HEK293 (cell line): Measurements from ENCODE around the gene CLN6.

Experiments
- CTCF ChIA-PET: fragments of 350-600 bp; formaldehyde crosslinking; extraction: SDS; loops from one replicate; lab custom pipeline; 2021; ENCODE audit warnings: antibody characterized with exemption; lab: Yijun Ruan, JAX
- POLR2A ChIA-PET: fragments of 300-600 bp; formaldehyde crosslinking; extraction: SDS; loops from one replicate; lab custom pipeline; 2020; ENCODE audit warnings: antibody characterized with exemption, inconsistent platforms; lab: Yijun Ruan, JAX
- H3K27ac ChIP-seq: fragments of 200-500 bp; sonication (Bioruptor generic); 2 replicates; pipeline ENCODE4 v1.5.1; 2014; ENCODE audit warnings: low read depth, low read length, control low read depth, inconsistent platforms; ENCODE audit errors: extremely low read depth
- H3K36me3 ChIP-seq, 2 experiments: fragments of 200-500 bp in 1 of 2; sonication (Bioruptor generic) in 1 of 2; 1 replicate in 1 of 2; 2 replicates in 1 of 2; pipeline ENCODE4 v1.5.1; 2014 to 2017; ENCODE audit warnings: inconsistent platforms in 2 of 2, low read length in 2 of 2; ENCODE audit not compliant: control insufficient read depth in 2 of 2, insufficient read depth in 1 of 2
- H3K4me1 ChIP-seq: fragments of 200-500 bp; sonication (Bioruptor generic); 2 replicates; pipeline ENCODE4 v1.5.1; 2014; ENCODE audit warnings: mild to moderate bottlenecking, low read length, inconsistent platforms; ENCODE audit not compliant: control insufficient read depth, insufficient read depth
- H3K4me3 ChIP-seq: 2 replicates; pipeline ENCODE4 v1.5.1; 2011; ENCODE audit warnings: low read depth, mild to moderate bottlenecking, control low read depth, low read length, moderate library complexity
- H3K9me3 ChIP-seq: fragments of 200-500 bp; sonication (Bioruptor generic); 2 replicates; pipeline ENCODE4 v1.5.1; 2014; ENCODE audit warnings: low read depth, low read length, inconsistent platforms; ENCODE audit not compliant: control insufficient read depth, insufficient read depth
- FEZF1 ChIP-seq: fragments of 450-650 bp; formaldehyde crosslinking; IDR thresholded peaks from 2 replicates; pipeline ENCODE4 v1.5.1; 2016; ENCODE audit warnings: missing biosample characterization, missing genetic modification characterization
- HIC1 ChIP-seq: fragments of 450-650 bp; formaldehyde crosslinking; IDR thresholded peaks from 2 replicates; pipeline ENCODE4 v1.5.1; 2016; ENCODE audit warnings: missing biosample characterization, missing genetic modification characterization
- SP7 ChIP-seq: fragments of 450-650 bp; formaldehyde crosslinking; IDR thresholded peaks from 2 replicates; pipeline ENCODE4 v1.5.1; 2016; ENCODE audit warnings: missing biosample characterization, missing genetic modification characterization
- TCF7L2 ChIP-seq: IDR thresholded peaks from 2 replicates; pipeline ENCODE4 v1.6.1; 2011; ENCODE audit warnings: low read depth, mild to moderate bottlenecking, inconsistent platforms, low read length, moderate library complexity, borderline replicate concordance
- ZBTB20 ChIP-seq: fragments of 450-650 bp; formaldehyde crosslinking; IDR thresholded peaks from 2 replicates; pipeline ENCODE4 v1.5.1; 2016; ENCODE audit warnings: missing biosample characterization, missing genetic modification characterization
- ZBTB48 ChIP-seq: fragments of 450-650 bp; formaldehyde crosslinking; IDR thresholded peaks from 2 replicates; pipeline ENCODE4 v1.5.1; 2016; ENCODE audit warnings: missing biosample characterization, missing genetic modification characterization
- ZBTB8A ChIP-seq: fragments of 450-650 bp; formaldehyde crosslinking; IDR thresholded peaks from 2 replicates; pipeline ENCODE4 v1.5.1; 2016; ENCODE audit warnings: missing biosample characterization, missing genetic modification characterization
- ZNF155 ChIP-seq: fragments of 450-650 bp; formaldehyde crosslinking; IDR thresholded peaks from 2 replicates; pipeline ENCODE4 v1.5.1; 2016; ENCODE audit warnings: missing biosample characterization, missing genetic modification characterization
- ZNF157 ChIP-seq: fragments of 450-650 bp; formaldehyde crosslinking; IDR thresholded peaks from 2 replicates; pipeline ENCODE4 v1.5.1; 2016; ENCODE audit warnings: missing biosample characterization, missing genetic modification characterization
- ZNF175 ChIP-seq: fragments of 450-650 bp; formaldehyde crosslinking; IDR thresholded peaks from 2 replicates; pipeline ENCODE4 v1.5.1; 2016; ENCODE audit warnings: missing biosample characterization, missing genetic modification characterization
- ZNF354C ChIP-seq: fragments of 450-650 bp; formaldehyde crosslinking; IDR thresholded peaks from 2 replicates; pipeline ENCODE4 v1.5.1; 2016; ENCODE audit warnings: missing biosample characterization, missing genetic modification characterization, low read depth, borderline replicate concordance
- ZNF404 ChIP-seq: fragments of 450-650 bp; formaldehyde crosslinking; IDR thresholded peaks from 2 replicates; pipeline ENCODE4 v1.5.1; 2017; ENCODE audit warnings: missing biosample characterization, missing genetic modification characterization
- ZNF426 ChIP-seq: fragments of 450-650 bp; formaldehyde crosslinking; IDR thresholded peaks from 2 replicates; pipeline ENCODE4 v1.5.1; 2017; ENCODE audit warnings: missing biosample characterization, missing genetic modification characterization, mild to moderate bottlenecking, inconsistent platforms, moderate library complexity
- ZNF473 ChIP-seq: fragments of 450-650 bp; formaldehyde crosslinking; IDR thresholded peaks from 2 replicates; pipeline ENCODE4 v1.5.1; 2017; ENCODE audit warnings: missing biosample characterization, missing genetic modification characterization
- ZNF514 ChIP-seq: fragments of 450-650 bp; formaldehyde crosslinking; IDR thresholded peaks from 2 replicates; pipeline ENCODE4 v1.5.1; 2016; ENCODE audit warnings: missing biosample characterization, missing genetic modification characterization
- ZNF624 ChIP-seq: fragments of 450-650 bp; formaldehyde crosslinking; IDR thresholded peaks from 2 replicates; pipeline ENCODE4 v1.5.1; 2017; ENCODE audit warnings: missing biosample characterization, missing genetic modification characterization
- TF ChIP-seq, protein P1 (sequence below): sonication (generic); formaldehyde crosslinking; IDR thresholded peaks from 2 replicates; pipeline ENCODE4 v1.8.1; 2022; ENCODE audit warnings: mild to moderate bottlenecking, moderate library complexity, missing genetic modification reagents
- TF ChIP-seq, protein P2 (sequence below): fragments of 450-650 bp; formaldehyde crosslinking; conservative IDR thresholded peaks from 2 replicates; pipeline ENCODE4 v1.5.1; 2016; ENCODE audit warnings: low read depth, missing biosample characterization, missing genetic modification characterization
- TF ChIP-seq, protein P3 (sequence below): fragments of 450-650 bp; formaldehyde crosslinking; IDR thresholded peaks from 2 replicates; pipeline ENCODE4 v1.5.1; 2017; ENCODE audit warnings: missing biosample characterization, missing genetic modification characterization
- TF ChIP-seq, protein P4 (sequence below): fragments of 450-650 bp; formaldehyde crosslinking; IDR thresholded peaks from 2 replicates; pipeline ENCODE4 v1.5.1; 2016; ENCODE audit warnings: missing biosample characterization, missing genetic modification characterization, borderline replicate concordance
- TF ChIP-seq, protein P5 (sequence below): fragments of 450-650 bp; formaldehyde crosslinking; IDR thresholded peaks from 2 replicates; pipeline ENCODE4 v1.5.1; 2016; ENCODE audit warnings: missing biosample characterization, missing genetic modification characterization

CLN6 gene

GRCh38 chr15:68188647-68189046, 40.9 kb downstream of the CLN6 start (continued):
- TF ChIP-seq, protein P1, sequence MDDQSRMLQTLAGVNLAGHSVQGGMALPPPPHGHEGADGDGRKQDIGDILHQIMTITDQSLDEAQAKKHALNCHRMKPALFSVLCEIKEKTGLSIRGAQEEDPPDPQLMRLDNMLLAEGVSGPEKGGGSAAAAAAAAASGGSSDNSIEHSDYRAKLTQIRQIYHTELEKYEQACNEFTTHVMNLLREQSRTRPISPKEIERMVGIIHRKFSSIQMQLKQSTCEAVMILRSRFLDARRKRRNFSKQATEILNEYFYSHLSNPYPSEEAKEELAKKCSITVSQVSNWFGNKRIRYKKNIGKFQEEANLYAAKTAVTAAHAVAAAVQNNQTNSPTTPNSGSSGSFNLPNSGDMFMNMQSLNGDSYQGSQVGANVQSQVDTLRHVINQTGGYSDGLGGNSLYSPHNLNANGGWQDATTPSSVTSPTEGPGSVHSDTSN: no peak
- TF ChIP-seq, protein P2, sequence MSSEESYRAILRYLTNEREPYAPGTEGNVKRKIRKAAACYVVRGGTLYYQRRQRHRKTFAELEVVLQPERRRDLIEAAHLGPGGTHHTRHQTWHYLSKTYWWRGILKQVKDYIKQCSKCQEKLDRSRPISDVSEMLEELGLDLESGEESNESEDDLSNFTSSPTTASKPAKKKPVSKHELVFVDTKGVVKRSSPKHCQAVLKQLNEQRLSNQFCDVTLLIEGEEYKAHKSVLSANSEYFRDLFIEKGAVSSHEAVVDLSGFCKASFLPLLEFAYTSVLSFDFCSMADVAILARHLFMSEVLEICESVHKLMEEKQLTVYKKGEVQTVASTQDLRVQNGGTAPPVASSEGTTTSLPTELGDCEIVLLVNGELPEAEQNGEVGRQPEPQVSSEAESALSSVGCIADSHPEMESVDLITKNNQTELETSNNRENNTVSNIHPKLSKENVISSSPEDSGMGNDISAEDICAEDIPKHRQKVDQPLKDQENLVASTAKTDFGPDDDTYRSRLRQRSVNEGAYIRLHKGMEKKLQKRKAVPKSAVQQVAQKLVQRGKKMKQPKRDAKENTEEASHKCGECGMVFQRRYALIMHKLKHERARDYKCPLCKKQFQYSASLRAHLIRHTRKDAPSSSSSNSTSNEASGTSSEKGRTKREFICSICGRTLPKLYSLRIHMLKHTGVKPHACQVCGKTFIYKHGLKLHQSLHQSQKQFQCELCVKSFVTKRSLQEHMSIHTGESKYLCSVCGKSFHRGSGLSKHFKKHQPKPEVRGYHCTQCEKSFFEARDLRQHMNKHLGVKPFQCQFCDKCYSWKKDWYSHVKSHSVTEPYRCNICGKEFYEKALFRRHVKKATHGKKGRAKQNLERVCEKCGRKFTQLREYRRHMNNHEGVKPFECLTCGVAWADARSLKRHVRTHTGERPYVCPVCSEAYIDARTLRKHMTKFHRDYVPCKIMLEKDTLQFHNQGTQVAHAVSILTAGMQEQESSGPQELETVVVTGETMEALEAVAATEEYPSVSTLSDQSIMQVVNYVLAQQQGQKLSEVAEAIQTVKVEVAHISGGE (tag by site-specific recombination): no peak
- TF ChIP-seq ZNF514: no peak
- TF ChIP-seq ZBTB48 (tag by site-specific recombination): no peak
- TF ChIP-seq, protein P3, sequence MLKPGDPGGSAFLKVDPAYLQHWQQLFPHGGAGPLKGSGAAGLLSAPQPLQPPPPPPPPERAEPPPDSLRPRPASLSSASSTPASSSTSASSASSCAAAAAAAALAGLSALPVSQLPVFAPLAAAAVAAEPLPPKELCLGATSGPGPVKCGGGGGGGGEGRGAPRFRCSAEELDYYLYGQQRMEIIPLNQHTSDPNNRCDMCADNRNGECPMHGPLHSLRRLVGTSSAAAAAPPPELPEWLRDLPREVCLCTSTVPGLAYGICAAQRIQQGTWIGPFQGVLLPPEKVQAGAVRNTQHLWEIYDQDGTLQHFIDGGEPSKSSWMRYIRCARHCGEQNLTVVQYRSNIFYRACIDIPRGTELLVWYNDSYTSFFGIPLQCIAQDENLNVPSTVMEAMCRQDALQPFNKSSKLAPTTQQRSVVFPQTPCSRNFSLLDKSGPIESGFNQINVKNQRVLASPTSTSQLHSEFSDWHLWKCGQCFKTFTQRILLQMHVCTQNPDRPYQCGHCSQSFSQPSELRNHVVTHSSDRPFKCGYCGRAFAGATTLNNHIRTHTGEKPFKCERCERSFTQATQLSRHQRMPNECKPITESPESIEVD (tag by site-specific recombination): no peak
- no peak for TF ChIP-seq ZNF426 (tag by site-specific recombination)
- no peak for TF ChIP-seq ZNF157 (tag by site-specific recombination)
- no peak for TF ChIP-seq TCF7L2

- peaks cover 27 to 69% of the 10 kb centered on the region in 2 experiments for H3K36me3 ChIP-seq
- TF ChIP-seq ZBTB20 (tag by site-specific recombination): peak; percentile 32; the same call in 1 of the 2 replicates
- no peak for TF ChIP-seq ZNF155
- TF ChIP-seq, all 188 proteins: peak for 1
- CTCF ChIA-PET: no interaction called here
- POLR2A ChIA-PET: no interaction called here
- Histone ChIP-seq H3K9me3 (no peaks in the 10 kb centered on the region), H3K4me1 (no peaks in the 10 kb centered on the region), H3K4me3 (no peak overlapping the region), H3K27ac (no peak overlapping the region)
Observed at GRCh38 chr15:68187559-68187958, 42.0 kb downstream of the CLN6 start.

GRCh38 chr15:68186671-68187397, 42.7 kb downstream of the CLN6 start:
- Histone ChIP-seq H3K4me1 (no peaks in the 10 kb centered on the region), H3K9me3 (no peaks in the 10 kb centered on the region), H3K36me3 (peaks cover 33 to 65% of the 10 kb centered on the region in 2 experiments), H3K27ac (no peak overlapping the region), H3K4me3 (no peak overlapping the region)
- ChIA-PET CTCF (no interaction called here), POLR2A (no interaction called here)
- TF ChIP-seq ZNF473 (no peak), SP7 (tag by site-specific recombination) (no peak), ZBTB8A (tag by site-specific recombination) (no peak), ZNF354C (no peak), ZNF514 (no peak), ZNF404 (tag by site-specific recombination) (no peak), ZNF624 (tag by site-specific recombination) (no peak), FEZF1 (tag by site-specific recombination) (no peak), ZNF175 (tag by site-specific recombination) (no peak), HIC1 (tag by site-specific recombination) (no peak)
- TF ChIP-seq, protein P4, sequence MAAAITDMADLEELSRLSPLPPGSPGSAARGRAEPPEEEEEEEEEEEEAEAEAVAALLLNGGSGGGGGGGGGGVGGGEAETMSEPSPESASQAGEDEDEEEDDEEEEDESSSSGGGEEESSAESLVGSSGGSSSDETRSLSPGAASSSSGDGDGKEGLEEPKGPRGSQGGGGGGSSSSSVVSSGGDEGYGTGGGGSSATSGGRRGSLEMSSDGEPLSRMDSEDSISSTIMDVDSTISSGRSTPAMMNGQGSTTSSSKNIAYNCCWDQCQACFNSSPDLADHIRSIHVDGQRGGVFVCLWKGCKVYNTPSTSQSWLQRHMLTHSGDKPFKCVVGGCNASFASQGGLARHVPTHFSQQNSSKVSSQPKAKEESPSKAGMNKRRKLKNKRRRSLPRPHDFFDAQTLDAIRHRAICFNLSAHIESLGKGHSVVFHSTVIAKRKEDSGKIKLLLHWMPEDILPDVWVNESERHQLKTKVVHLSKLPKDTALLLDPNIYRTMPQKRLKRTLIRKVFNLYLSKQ (tag by site-specific recombination): no peak
- TF ChIP-seq, protein P5, sequence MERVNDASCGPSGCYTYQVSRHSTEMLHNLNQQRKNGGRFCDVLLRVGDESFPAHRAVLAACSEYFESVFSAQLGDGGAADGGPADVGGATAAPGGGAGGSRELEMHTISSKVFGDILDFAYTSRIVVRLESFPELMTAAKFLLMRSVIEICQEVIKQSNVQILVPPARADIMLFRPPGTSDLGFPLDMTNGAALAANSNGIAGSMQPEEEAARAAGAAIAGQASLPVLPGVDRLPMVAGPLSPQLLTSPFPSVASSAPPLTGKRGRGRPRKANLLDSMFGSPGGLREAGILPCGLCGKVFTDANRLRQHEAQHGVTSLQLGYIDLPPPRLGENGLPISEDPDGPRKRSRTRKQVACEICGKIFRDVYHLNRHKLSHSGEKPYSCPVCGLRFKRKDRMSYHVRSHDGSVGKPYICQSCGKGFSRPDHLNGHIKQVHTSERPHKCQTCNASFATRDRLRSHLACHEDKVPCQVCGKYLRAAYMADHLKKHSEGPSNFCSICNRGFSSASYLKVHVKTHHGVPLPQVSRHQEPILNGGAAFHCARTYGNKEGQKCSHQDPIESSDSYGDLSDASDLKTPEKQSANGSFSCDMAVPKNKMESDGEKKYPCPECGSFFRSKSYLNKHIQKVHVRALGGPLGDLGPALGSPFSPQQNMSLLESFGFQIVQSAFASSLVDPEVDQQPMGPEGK: no peak
